Endothelial cell of umbilical vein (primary cell): ENCODE results near the gene ERAL1.

Source experiments
- POLR2AphosphoS5 ChIP-seq: IDR thresholded peaks from 2 replicates; pipeline ENCODE4 v1.6.1; 2012; ENCODE audit warnings: low read depth, mild to moderate bottlenecking, control low read depth, low read length, moderate library complexity; ENCODE audit not compliant: insufficient read depth
- TF ChIP-seq, protein P1 (sequence below), 2 donors: IDR thresholded peaks; 1 replicate in 1 of 2; 2 replicates in 1 of 2; pipeline ENCODE4 v1.5.1; 2011; ENCODE audit warnings: low read length in 2 of 2, mild to moderate bottlenecking in 2 of 2, moderate library complexity in 2 of 2, control low read depth in 1 of 2, inconsistent platforms in 1 of 2, low read depth in 1 of 2; ENCODE audit not compliant: insufficient read depth in 1 of 2; ENCODE audit errors: extremely low read depth in 1 of 2
- TF ChIP-seq, protein P2 (sequence below): IDR thresholded peaks from 2 replicates; pipeline ENCODE4 v1.6.1; 2011; ENCODE audit not compliant: insufficient read depth, insufficient read length

DNA sequence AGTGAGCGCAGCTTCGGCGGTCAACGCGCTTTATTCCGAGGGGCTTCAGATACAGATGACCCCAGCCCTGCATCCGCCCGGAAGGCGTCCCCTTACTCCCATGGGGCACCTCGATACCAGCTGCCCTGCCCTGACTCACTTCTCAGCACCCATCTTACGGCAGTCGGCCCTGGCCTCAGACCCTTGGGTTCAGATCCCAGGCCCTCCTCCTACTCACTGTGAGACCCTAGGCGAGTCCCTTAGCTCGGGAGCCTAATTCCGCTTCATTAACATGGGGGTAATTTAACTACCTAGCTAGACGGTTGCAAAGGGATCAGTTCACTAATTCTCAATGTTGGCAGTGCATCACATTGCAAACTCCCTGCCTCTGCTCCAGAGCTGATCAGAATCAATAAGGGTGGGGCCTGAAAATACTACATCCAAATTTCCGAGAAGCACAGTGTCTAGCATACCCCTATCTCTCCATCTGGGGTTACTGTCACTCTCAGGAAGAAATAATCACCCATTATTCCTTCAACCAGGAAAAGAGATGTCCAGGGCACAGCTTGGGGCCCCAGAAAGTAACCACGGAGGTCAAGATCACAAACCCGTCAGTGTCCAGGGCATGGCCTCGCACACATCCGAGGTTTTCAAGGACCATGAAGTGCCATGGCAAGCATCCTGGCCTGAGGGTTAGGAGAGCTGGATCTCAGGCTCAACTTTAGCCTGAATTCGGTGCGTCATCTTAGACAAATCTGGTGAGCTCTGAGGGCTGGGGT lies 43.1 kb downstream of the ERAL1 start:
- TF ChIP-seq, protein P1, sequence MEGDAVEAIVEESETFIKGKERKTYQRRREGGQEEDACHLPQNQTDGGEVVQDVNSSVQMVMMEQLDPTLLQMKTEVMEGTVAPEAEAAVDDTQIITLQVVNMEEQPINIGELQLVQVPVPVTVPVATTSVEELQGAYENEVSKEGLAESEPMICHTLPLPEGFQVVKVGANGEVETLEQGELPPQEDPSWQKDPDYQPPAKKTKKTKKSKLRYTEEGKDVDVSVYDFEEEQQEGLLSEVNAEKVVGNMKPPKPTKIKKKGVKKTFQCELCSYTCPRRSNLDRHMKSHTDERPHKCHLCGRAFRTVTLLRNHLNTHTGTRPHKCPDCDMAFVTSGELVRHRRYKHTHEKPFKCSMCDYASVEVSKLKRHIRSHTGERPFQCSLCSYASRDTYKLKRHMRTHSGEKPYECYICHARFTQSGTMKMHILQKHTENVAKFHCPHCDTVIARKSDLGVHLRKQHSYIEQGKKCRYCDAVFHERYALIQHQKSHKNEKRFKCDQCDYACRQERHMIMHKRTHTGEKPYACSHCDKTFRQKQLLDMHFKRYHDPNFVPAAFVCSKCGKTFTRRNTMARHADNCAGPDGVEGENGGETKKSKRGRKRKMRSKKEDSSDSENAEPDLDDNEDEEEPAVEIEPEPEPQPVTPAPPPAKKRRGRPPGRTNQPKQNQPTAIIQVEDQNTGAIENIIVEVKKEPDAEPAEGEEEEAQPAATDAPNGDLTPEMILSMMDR (IDR thresholded peaks at IDR 0.05; ENCODE audit: extremely low read depth in 1 of 2, insufficient read depth in 1 of 2, low read depth in 1 of 2, low read length in 2 of 2): no peak
- TF ChIP-seq, protein P2, sequence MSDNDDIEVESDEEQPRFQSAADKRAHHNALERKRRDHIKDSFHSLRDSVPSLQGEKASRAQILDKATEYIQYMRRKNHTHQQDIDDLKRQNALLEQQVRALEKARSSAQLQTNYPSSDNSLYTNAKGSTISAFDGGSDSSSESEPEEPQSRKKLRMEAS: no peak
- TF ChIP-seq POLR2AphosphoS5: no peak
